ENCODE data around the gene NXF1. TPM values are rescaled to one million over a fixed set of nuclear protein-coding genes. Genes with fewer than 3 reads are reported as not detected.

NXF1 gene
- total and polyA plus RNA-seq, 2 of the 13 experiments (the other 11 are each of a cell fraction or from before 2014, with no cell fraction given) = 30.4 to 30.9 TPM

DNA sequence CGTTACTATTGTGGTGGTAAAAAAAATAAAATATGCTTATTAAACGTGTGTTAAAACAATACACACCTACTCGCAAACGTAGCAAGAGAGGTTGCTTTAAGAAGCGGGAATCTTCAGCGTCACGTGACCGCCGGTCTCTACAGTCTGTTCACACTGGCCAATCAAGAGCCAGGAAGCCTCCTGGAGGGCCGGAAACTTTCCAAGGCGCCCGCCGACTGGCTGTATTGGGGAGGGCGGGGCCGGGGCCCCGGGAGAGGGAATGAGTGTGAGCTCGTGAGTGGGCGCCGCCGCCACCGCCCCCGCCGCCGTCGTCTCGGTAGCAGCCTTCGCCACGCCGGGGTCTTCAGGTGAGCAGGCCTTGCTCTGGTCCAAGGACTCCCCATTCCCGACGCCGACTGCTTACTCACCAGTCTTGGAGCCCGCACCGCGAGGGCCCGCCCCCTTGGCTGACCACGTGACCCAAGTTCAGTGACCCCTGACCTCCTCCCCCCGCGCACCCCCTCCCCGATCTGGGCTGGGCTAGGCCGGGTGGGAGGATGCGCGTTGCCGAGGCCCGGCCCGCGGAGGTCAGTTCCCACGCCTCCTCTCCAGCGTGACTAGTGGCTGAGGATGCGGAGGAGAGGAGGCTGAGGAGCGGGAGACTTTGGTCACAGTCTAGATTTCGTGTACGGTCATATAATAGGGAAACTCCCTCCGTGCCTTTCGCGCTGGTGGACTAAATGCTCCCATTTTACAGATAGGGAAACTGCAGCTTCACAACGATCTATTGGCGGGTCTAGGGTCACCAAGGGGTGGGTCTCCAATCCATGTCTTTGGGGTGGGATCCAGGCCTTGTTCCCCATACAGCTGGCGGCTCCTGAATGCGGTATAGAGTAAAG lies 33.9 kb downstream of the NXF1 start, which contains the start of gene TAF6L (continued):
- TF ChIP-seq, protein P1, sequence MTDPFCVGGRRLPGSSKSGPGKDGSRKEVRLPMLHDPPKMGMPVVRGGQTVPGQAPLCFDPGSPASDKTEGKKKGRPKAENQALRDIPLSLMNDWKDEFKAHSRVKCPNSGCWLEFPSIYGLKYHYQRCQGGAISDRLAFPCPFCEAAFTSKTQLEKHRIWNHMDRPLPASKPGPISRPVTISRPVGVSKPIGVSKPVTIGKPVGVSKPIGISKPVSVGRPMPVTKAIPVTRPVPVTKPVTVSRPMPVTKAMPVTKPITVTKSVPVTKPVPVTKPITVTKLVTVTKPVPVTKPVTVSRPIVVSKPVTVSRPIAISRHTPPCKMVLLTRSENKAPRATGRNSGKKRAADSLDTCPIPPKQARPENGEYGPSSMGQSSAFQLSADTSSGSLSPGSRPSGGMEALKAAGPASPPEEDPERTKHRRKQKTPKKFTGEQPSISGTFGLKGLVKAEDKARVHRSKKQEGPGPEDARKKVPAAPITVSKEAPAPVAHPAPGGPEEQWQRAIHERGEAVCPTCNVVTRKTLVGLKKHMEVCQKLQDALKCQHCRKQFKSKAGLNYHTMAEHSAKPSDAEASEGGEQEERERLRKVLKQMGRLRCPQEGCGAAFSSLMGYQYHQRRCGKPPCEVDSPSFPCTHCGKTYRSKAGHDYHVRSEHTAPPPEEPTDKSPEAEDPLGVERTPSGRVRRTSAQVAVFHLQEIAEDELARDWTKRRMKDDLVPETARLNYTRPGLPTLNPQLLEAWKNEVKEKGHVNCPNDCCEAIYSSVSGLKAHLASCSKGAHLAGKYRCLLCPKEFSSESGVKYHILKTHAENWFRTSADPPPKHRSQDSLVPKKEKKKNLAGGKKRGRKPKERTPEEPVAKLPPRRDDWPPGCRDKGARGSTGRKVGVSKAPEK (CRISPR knock-in tag; IDR thresholded peaks at IDR 0.05; ENCODE audit: borderline replicate concordance) = no peak
- TF ChIP-seq KAT7 (CRISPR knock-in tag; IDR thresholded peaks at IDR 0.05; ENCODE audit: borderline replicate concordance) = peak; percentile 28; the same call in 1 of the 2 replicates
- peak; percentile 70; the same call in 1 of the 2 replicates for TF ChIP-seq ZNF761 (CRISPR knock-in tag; conservative IDR thresholded peaks at IDR 0.05)
- TF ChIP-seq, protein P2, sequence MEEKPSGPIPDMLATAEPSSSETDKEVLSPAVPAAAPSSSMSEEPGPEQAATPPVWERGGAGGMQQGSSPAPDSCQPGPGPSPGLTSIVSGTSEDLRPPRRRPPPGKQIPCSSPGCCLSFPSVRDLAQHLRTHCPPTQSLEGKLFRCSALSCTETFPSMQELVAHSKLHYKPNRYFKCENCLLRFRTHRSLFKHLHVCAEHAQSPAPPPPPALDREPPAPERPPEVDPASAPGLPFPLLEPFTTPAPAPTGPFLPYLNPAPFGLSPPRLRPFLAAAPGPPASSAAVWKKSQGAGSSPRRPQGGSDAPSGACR (CRISPR knock-in tag; IDR thresholded peaks at IDR 0.05) = no peak
- no peak for TF ChIP-seq ZNF850 (CRISPR knock-in tag; conservative IDR thresholded peaks at IDR 0.05)
- no peak for TF ChIP-seq SATB2 (CRISPR knock-in tag; IDR thresholded peaks at IDR 0.05)
- no peak for TF ChIP-seq ZNF607 (CRISPR knock-in tag; IDR thresholded peaks at IDR 0.05; ENCODE audit: borderline replicate concordance)
- TF ChIP-seq HHEX (CRISPR knock-in tag; IDR thresholded peaks at IDR 0.05) = no peak
- TF ChIP-seq PHF8 (CRISPR knock-in tag; IDR thresholded peaks at IDR 0.05) = peak; percentile 71
- TF ChIP-seq, protein P3, sequence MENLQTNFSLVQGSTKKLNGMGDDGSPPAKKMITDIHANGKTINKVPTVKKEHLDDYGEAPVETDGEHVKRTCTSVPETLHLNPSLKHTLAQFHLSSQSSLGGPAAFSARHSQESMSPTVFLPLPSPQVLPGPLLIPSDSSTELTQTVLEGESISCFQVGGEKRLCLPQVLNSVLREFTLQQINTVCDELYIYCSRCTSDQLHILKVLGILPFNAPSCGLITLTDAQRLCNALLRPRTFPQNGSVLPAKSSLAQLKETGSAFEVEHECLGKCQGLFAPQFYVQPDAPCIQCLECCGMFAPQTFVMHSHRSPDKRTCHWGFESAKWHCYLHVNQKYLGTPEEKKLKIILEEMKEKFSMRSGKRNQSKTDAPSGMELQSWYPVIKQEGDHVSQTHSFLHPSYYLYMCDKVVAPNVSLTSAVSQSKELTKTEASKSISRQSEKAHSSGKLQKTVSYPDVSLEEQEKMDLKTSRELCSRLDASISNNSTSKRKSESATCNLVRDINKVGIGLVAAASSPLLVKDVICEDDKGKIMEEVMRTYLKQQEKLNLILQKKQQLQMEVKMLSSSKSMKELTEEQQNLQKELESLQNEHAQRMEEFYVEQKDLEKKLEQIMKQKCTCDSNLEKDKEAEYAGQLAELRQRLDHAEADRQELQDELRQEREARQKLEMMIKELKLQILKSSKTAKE (CRISPR knock-in tag; IDR thresholded peaks at IDR 0.05; ENCODE audit: borderline replicate concordance) = peak; percentile 32; the same call in 1 of the 2 replicates
- no peak for TF ChIP-seq CHCHD3 (CRISPR knock-in tag; IDR thresholded peaks at IDR 0.05)
- TF ChIP-seq ZNF224 (CRISPR knock-in tag; IDR thresholded peaks at IDR 0.05) = no peak
- TF ChIP-seq, protein P4, sequence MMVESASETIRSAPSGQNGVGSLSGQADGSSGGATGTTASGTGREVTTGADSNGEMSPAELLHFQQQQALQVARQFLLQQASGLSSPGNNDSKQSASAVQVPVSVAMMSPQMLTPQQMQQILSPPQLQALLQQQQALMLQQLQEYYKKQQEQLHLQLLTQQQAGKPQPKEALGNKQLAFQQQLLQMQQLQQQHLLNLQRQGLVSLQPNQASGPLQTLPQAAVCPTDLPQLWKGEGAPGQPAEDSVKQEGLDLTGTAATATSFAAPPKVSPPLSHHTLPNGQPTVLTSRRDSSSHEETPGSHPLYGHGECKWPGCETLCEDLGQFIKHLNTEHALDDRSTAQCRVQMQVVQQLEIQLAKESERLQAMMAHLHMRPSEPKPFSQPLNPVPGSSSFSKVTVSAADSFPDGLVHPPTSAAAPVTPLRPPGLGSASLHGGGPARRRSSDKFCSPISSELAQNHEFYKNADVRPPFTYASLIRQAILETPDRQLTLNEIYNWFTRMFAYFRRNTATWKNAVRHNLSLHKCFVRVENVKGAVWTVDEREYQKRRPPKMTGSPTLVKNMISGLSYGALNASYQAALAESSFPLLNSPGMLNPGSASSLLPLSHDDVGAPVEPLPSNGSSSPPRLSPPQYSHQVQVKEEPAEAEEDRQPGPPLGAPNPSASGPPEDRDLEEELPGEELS (CRISPR knock-in tag; IDR thresholded peaks at IDR 0.05) = 0 out of 2 replicates have a peak, but pooled peaks have one; percentile 12
- TF ChIP-seq TEAD2 (CRISPR knock-in tag; IDR thresholded peaks at IDR 0.05) = peak; percentile 48; the same call in 1 of the 2 replicates
- peak; percentile 67; the same call in 1 of the 2 replicates for TF ChIP-seq SNAPC2 (CRISPR knock-in tag; IDR thresholded peaks at IDR 0.05)
- 0 out of 2 replicates have a peak, but pooled peaks have one; percentile 25 for TF ChIP-seq ZNF550 (CRISPR knock-in tag; IDR thresholded peaks at IDR 0.05; ENCODE audit: borderline replicate concordance)
- TF ChIP-seq GTF3A (CRISPR knock-in tag; conservative IDR thresholded peaks at IDR 0.05) = no peak
- no peak for TF ChIP-seq ZNF326 (CRISPR knock-in tag; IDR thresholded peaks at IDR 0.05; ENCODE audit: borderline replicate concordance)
- no peak for TF ChIP-seq TBP (CRISPR knock-in tag; IDR thresholded peaks at IDR 0.05)
- no peak for TF ChIP-seq ZNF253 (CRISPR knock-in tag; IDR thresholded peaks at IDR 0.05; ENCODE audit: borderline replicate concordance)
- peak; percentile 67; the same call in 1 of the 2 replicates for TF ChIP-seq TARDBP (CRISPR knock-in tag; IDR thresholded peaks at IDR 0.05)
